A673 (cell line): Measurements from ENCODE around the gene TMEM170B.

ENCODE experiments used
- EZH2 ChIP-seq: fragments of 200-600 bp; sonication (generic); IDR thresholded peaks from 2 replicates; pipeline ENCODE4 v1.6.1; 2017; ENCODE audit warnings: borderline replicate concordance, low read depth, mild to moderate bottlenecking, mixed read lengths, antibody characterized with exemption, low read length; ENCODE audit not compliant: poor library complexity, severe bottlenecking
- TF ChIP-seq, protein P1 (sequence below): fragments of 300-800, 200-600 bp; sonication (generic); conservative IDR thresholded peaks from 2 replicates; pipeline ENCODE4 v1.5.1; 2017; ENCODE audit warnings: low read depth, mild to moderate bottlenecking, antibody characterized with exemption, low read length, moderate library complexity, mixed read lengths

DNA sequence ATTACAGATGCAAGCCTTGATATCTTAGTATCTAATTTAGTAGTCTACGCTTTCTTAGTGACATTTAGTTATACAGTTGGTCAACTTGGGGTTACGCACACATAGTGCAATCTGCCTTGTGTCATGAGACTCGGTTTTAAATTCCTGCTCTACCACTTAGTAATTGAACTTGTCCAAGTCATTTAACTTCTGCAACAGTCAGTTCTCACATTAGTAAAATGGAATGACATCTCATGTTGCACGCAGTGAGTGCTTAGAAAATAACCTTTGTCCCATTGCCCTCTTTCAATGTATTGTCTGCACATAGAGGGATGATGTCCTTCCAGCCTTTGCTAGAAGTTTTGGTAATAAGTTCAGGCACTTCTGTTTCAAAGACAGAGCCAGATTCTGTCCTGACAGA lies 48.6 kb downstream of the TMEM170B start:
- TF ChIP-seq, protein P1, sequence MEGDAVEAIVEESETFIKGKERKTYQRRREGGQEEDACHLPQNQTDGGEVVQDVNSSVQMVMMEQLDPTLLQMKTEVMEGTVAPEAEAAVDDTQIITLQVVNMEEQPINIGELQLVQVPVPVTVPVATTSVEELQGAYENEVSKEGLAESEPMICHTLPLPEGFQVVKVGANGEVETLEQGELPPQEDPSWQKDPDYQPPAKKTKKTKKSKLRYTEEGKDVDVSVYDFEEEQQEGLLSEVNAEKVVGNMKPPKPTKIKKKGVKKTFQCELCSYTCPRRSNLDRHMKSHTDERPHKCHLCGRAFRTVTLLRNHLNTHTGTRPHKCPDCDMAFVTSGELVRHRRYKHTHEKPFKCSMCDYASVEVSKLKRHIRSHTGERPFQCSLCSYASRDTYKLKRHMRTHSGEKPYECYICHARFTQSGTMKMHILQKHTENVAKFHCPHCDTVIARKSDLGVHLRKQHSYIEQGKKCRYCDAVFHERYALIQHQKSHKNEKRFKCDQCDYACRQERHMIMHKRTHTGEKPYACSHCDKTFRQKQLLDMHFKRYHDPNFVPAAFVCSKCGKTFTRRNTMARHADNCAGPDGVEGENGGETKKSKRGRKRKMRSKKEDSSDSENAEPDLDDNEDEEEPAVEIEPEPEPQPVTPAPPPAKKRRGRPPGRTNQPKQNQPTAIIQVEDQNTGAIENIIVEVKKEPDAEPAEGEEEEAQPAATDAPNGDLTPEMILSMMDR, result no peak
- no peak for TF ChIP-seq EZH2
